Astrocyte of the spinal cord (primary cell): Measurements from ENCODE around the gene CLASP1.
"Not testable (repeated sequence)": the region's sequence is repeated elsewhere in the genome, so short reads cannot be mapped to it uniquely, and the experiment has no call there.

Experiments
- DNase-seq: peaks from one replicate; pipeline ENCODE4 v3.0.0; 2011; ENCODE audit warnings: low read depth, low spot score
- H3K4me3 ChIP-seq: 2 replicates; pipeline ENCODE4 v1.5.1; 2011; ENCODE audit warnings: low read depth, mild to moderate bottlenecking, low read length, moderate library complexity
- in situ Hi-C: cut with HindIII; loops from 2 replicates; pipeline ENCODE4 v1.10.0; 2017; ENCODE audit warnings: low sequenced_read_pairs
- TF ChIP-seq, protein P1 (sequence below): IDR thresholded peaks from 2 replicates; pipeline ENCODE4 v1.5.1; 2012; ENCODE audit warnings: low read depth, mild to moderate bottlenecking, low read length, inconsistent platforms

The CLASP1 gene

GRCh38 chr2:121677855-121678254 lies 28.6 kb upstream of the CLASP1 start:
- TF ChIP-seq, protein P1, sequence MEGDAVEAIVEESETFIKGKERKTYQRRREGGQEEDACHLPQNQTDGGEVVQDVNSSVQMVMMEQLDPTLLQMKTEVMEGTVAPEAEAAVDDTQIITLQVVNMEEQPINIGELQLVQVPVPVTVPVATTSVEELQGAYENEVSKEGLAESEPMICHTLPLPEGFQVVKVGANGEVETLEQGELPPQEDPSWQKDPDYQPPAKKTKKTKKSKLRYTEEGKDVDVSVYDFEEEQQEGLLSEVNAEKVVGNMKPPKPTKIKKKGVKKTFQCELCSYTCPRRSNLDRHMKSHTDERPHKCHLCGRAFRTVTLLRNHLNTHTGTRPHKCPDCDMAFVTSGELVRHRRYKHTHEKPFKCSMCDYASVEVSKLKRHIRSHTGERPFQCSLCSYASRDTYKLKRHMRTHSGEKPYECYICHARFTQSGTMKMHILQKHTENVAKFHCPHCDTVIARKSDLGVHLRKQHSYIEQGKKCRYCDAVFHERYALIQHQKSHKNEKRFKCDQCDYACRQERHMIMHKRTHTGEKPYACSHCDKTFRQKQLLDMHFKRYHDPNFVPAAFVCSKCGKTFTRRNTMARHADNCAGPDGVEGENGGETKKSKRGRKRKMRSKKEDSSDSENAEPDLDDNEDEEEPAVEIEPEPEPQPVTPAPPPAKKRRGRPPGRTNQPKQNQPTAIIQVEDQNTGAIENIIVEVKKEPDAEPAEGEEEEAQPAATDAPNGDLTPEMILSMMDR, result no peak
- in situ Hi-C loops, result no loop called here

GRCh38 chr2:121671621-121672020 lies 22.4 kb upstream of the CLASP1 start:
- H3K4me3 ChIP-seq, in situ Hi-C loops, DNase-seq: not testable (repeated sequence)

More at GRCh38 chr2:121677855-121678254, 28.6 kb upstream of the CLASP1 start:
- DNase-seq, result no peak
- H3K4me3 ChIP-seq, result no peak overlapping the region

- no peak overlapping the region for H3K4me3 ChIP-seq
- TF ChIP-seq, protein P1, result no peak
- in situ Hi-C loops, result no loop called here
- no peak for DNase-seq
Measured at GRCh38 chr2:121670181-121670580, 20.9 kb upstream of the CLASP1 start.

DNA sequence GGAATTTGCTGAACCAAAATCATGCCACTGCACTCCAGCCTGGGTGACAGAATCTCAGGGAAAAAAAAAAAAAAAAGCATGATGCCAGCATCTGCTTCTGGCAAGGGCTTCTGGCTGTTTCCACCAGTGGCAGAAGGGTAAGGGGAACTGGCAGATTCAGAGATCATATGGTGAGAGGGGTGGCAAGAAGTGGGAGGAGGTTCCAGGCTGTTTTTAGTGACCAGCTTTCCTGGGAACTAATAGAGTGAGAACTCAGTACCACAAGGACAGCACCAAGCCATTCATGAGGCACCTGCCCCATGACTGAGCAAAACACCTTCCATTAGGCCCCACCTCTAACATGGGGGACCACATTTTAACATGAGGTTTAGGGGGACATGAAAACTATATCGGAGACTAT lies 18.4 kb upstream of the CLASP1 start:
- in situ Hi-C loops, result no loop called here
- H3K4me3 ChIP-seq, result no peak overlapping the region
- no peak for DNase-seq
- TF ChIP-seq, protein P1, result no peak

- in situ Hi-C loops, result no loop called here
Measured at GRCh38 chr2:121666042-121666441, 16.8 kb upstream of the CLASP1 start.

GRCh38 chr2:121665504-121665903 lies 16.2 kb upstream of the CLASP1 start:
- TF ChIP-seq, protein P1, result no peak
- in situ Hi-C loops, result no loop called here
- no peak overlapping the region for H3K4me3 ChIP-seq
- DNase-seq, result no peak

More at GRCh38 chr2:121666042-121666441, 16.8 kb upstream of the CLASP1 start:
- no peak overlapping the region for H3K4me3 ChIP-seq
- TF ChIP-seq, protein P1, result no peak
- DNase-seq, result no peak

DNA sequence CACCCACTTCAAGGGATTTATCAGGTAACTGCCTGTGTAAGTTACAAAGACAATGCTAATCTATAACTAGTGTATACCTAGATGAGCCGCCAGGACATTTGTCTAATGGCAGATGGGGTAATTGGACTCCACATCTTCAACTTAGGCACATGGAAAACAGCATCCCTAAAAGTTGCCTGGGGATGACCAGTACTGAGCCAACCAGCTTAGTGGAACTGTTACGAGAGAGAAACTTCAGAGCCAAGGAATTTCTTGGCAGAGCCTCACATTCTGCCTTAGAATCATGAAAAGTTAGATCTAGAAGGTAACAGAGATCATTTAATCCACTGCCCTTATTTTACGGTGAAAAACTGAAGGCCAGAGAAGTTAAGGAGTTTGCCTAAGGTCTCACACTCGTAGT lies 15.5 kb upstream of the CLASP1 start:
- no peak for DNase-seq
- in situ Hi-C loops, result no loop called here
- no peak overlapping the region for H3K4me3 ChIP-seq
- TF ChIP-seq, protein P1, result no peak
